A549 (cell line): ENCODE data around the gene POMGNT2. TPM values are rescaled to one million over a fixed set of nuclear protein-coding genes. Genes with fewer than 3 reads are reported as not detected.

Experiments used
- ATAC-seq, 2 experiments: fragments of 200-7000 bp in 1 of 2; fragments of >200 bp in 1 of 2; cut with Nextera tagmentation in 1 of 2; cut with Tn5 transposase in 1 of 2; 3 replicates each; pipeline versions ENCODE4 v1.8.0 to v1.9.1; 2018 to 2020; ENCODE audit warnings: mild to moderate bottlenecking in 1 of 2, moderate library complexity in 1 of 2
- CTCF ChIA-PET: fragments of 300-600 bp; sonication (Branson Sonifier 250); formaldehyde crosslinking; extraction: SDS; loops from one replicate; lab custom pipeline; 2021; ENCODE audit warnings: antibody characterized with exemption, inconsistent platforms; lab: Yijun Ruan, JAX
- POLR2A ChIA-PET: fragments of 350-600 bp; formaldehyde crosslinking; extraction: SDS; loops from one replicate; lab custom pipeline; 2021; ENCODE audit warnings: antibody characterized with exemption, inconsistent platforms; lab: Yijun Ruan, JAX
- DNase-seq, 2 experiments: peaks; one replicate each; pipeline versions ENCODE4 v3.0.0 to v3.0.0-alpha.2; 2011 to 2016; ENCODE audit warnings: low read depth in 1 of 2, low spot score in 1 of 2
- FAIRE-seq: peaks from 2 replicates; lab custom pipeline; 2011; peaks lifted over from hg19 to GRCh38; lab: Jason Lieb, UNC
- H3K27ac ChIP-seq, 2 experiments: fragments of >200 bp; sonication (Bioruptor Twin); formaldehyde crosslinking; 3 replicates each; pipeline ENCODE4 v1.5.1; 2016 to 2017
- H3K4me1 ChIP-seq: fragments of >200 bp; sonication (Bioruptor Twin); formaldehyde crosslinking; 3 replicates; pipeline ENCODE4 v1.6.1; 2016
- H3K4me2 ChIP-seq: fragments of >200 bp; sonication (Bioruptor Twin); formaldehyde crosslinking; 3 replicates; pipeline ENCODE4 v1.6.1; 2016
- H3K4me3 ChIP-seq: fragments of >200 bp; sonication (Bioruptor Twin); formaldehyde crosslinking; 3 replicates; pipeline ENCODE4 v1.5.1; 2016
- H3K9me3 ChIP-seq: fragments of >200 bp; sonication (Bioruptor Twin); formaldehyde crosslinking; 3 replicates; pipeline ENCODE4 v1.6.1; 2016
- CBX2 ChIP-seq: fragments of 200-600 bp; sonication (generic); IDR thresholded peaks from 2 replicates; pipeline ENCODE4 v1.6.1; 2016; ENCODE audit warnings: low read depth, mild to moderate bottlenecking, borderline replicate concordance
- CHD2 ChIP-seq: fragments of 150-350 bp; IDR thresholded peaks from 2 replicates; pipeline ENCODE4 v1.6.1; 2014; ENCODE audit warnings: low read length; ENCODE audit not compliant: partially characterized antibody
- CHD4 ChIP-seq: fragments of 200-600 bp; sonication (generic); IDR thresholded peaks from 2 replicates; pipeline ENCODE4 v1.6.1; 2016; ENCODE audit warnings: antibody characterized with exemption, mild to moderate bottlenecking, borderline replicate concordance
- E2F6 ChIP-seq: IDR thresholded peaks from 2 replicates; pipeline ENCODE4 v1.6.1; 2012; ENCODE audit warnings: low read depth, borderline replicate concordance
- ELK1 ChIP-seq: fragments of 150-350 bp; IDR thresholded peaks from 2 replicates; pipeline ENCODE4 v1.6.1; 2014; ENCODE audit warnings: low read depth, mild to moderate bottlenecking, low read length
- ESRRA ChIP-seq: fragments of 150-350 bp; IDR thresholded peaks from 2 replicates; pipeline ENCODE4 v1.6.1; 2014; ENCODE audit warnings: mild to moderate bottlenecking, low read length, borderline replicate concordance
- FOSB ChIP-seq: fragments of 250-450 bp; sonication (Bioruptor Pico); IDR thresholded peaks from 2 replicates; pipeline ENCODE4 v1.5.0; 2020; ENCODE audit warnings: mild to moderate bottlenecking, moderate library complexity
- FOSL2 ChIP-seq, 2 experiments: fragments of 450-650 bp in 1 of 2; fragments of >200 bp in 1 of 2; sonication (Bioruptor Twin) in 1 of 2; formaldehyde crosslinking; IDR thresholded peaks; 2 replicates each; pipeline versions ENCODE4 v1.5.0 to v1.6.1; 2016 to 2020; ENCODE audit warnings: mild to moderate bottlenecking in 1 of 2, moderate library complexity in 1 of 2
- GATA3 ChIP-seq: IDR thresholded peaks from 2 replicates; pipeline ENCODE4 v1.6.1; 2012; ENCODE audit warnings: borderline replicate concordance
- HEYL ChIP-seq: fragments of 250-450 bp; sonication (Bioruptor Pico); IDR thresholded peaks from 2 replicates; pipeline ENCODE4 v1.8.0; 2021; ENCODE audit warnings: mild to moderate bottlenecking, moderate library complexity
- HMGXB4 ChIP-seq: fragments of 250-450 bp; sonication (Bioruptor Pico); IDR thresholded peaks from 2 replicates; pipeline ENCODE4 v1.5.0; 2021; ENCODE audit warnings: mild to moderate bottlenecking, moderate library complexity, borderline replicate concordance
- HOXB13 ChIP-seq: fragments of 250-450 bp; sonication (Bioruptor Pico); IDR thresholded peaks from 2 replicates; pipeline ENCODE4 v1.5.0; 2020; ENCODE audit warnings: low read depth, mild to moderate bottlenecking, moderate library complexity
- HOXB5 ChIP-seq: fragments of 250-450 bp; sonication (Bioruptor Pico); IDR thresholded peaks from 2 replicates; pipeline ENCODE4 v1.5.0; 2020; ENCODE audit warnings: mild to moderate bottlenecking, moderate library complexity
- JUN ChIP-seq, 2 experiments: fragments of >200 bp; sonication (Bioruptor Twin); formaldehyde crosslinking; IDR thresholded peaks; 2 replicates in 1 of 2; 3 replicates in 1 of 2; pipeline ENCODE4 v1.6.1; 2016 to 2017
- JUNB ChIP-seq: fragments of >200 bp; sonication (Bioruptor Twin); formaldehyde crosslinking; IDR thresholded peaks from 2 replicates; pipeline ENCODE4 v1.6.1; 2016
- KDM1A ChIP-seq: fragments of 200-600 bp; sonication (generic); IDR thresholded peaks from 2 replicates; pipeline ENCODE4 v1.6.1; 2016; ENCODE audit warnings: low read depth, mild to moderate bottlenecking
- KDM5A ChIP-seq: fragments of 200-600 bp; sonication (generic); IDR thresholded peaks from 2 replicates; pipeline ENCODE4 v1.6.1; 2016; ENCODE audit warnings: antibody characterized with exemption, mild to moderate bottlenecking
- MAFK ChIP-seq: fragments of 450-650 bp; IDR thresholded peaks from 2 replicates; pipeline ENCODE4 v1.6.1; 2014; ENCODE audit not compliant: partially characterized antibody
- MAZ ChIP-seq: fragments of 150-350 bp; IDR thresholded peaks from 2 replicates; pipeline ENCODE4 v1.6.1; 2014; ENCODE audit warnings: antibody characterized with exemption, low read depth, low read length, borderline replicate concordance
- NPAS2 ChIP-seq: fragments of 250-450 bp; sonication (Bioruptor Pico); IDR thresholded peaks from 2 replicates; pipeline ENCODE4 v1.8.0; 2022; ENCODE audit warnings: mild to moderate bottlenecking, moderate library complexity, borderline replicate concordance
- PHF8 ChIP-seq: fragments of 200-600 bp; sonication (generic); IDR thresholded peaks from 2 replicates; pipeline ENCODE4 v1.6.1; 2016; ENCODE audit warnings: low read depth, mild to moderate bottlenecking, antibody characterized with exemption, moderate library complexity, borderline replicate concordance
- POLR2A ChIP-seq: IDR thresholded peaks from 2 replicates; pipeline ENCODE4 v1.6.1; 2012; ENCODE audit warnings: mild to moderate bottlenecking, low read length
- RARB ChIP-seq: fragments of 250-450 bp; sonication (Bioruptor Pico); IDR thresholded peaks from 2 replicates; pipeline ENCODE4 v1.8.0; 2021; ENCODE audit warnings: mild to moderate bottlenecking, moderate library complexity
- SREBF2 ChIP-seq: fragments of 450-650 bp; IDR thresholded peaks from 2 replicates; pipeline ENCODE4 v1.6.1; 2014; ENCODE audit warnings: mild to moderate bottlenecking, moderate library complexity
- ZC3H11A ChIP-seq: fragments of 450-650 bp; IDR thresholded peaks from 2 replicates; pipeline ENCODE4 v1.6.1; 2014; ENCODE audit warnings: antibody characterized with exemption, mild to moderate bottlenecking
- WGBS: methylation state at CpG from one replicate; pipeline ENCODE4 v1.1.6; 2017; ENCODE audit errors: missing lambda C conversion rate; 5-methylcytosine and 5-hydroxymethylcytosine counted together
- polyA plus RNA-seq, 4 experiments: library from polyadenylated mRNA; depleted of rRNA in 3 of 4; stranded (reverse); fragments of >200 nt; fragmentation: RNase III in 1 of 4; extraction: RNeasy Plus Mini Kit Qiagen cat#74134 plus additional on column Dnase treatment in 1 of 4; gene quantifications; 2 replicates in 3 of 4; 3 replicates in 1 of 4; pipeline ENCODE4 v1.2.3, GENCODE V29; 2011 to 2017

POMGNT2 gene
- polyA plus RNA-seq, 2 of the 4 experiments (the other 2 are of a cell fraction), result 7.9 to 9.6 TPM

- WGBS, result 56% methylated on average over 4 of the region's 4 CpGs
- POLR2A ChIA-PET, result no interaction called here
- ATAC-seq, result no peak
- TF ChIP-seq MAZ, result no peak
- no peak for TF ChIP-seq CHD2
- no peak for TF ChIP-seq FOSL2 (IDR thresholded peaks at IDR 0.05)
- TF ChIP-seq FOSL2 (CRISPR knock-in tag; IDR thresholded peaks at IDR 0.05), result no peak
- TF ChIP-seq POLR2A, result no peak
- no peak for TF ChIP-seq CBX2
- TF ChIP-seq ZC3H11A, result no peak
- no peak for TF ChIP-seq NPAS2 (CRISPR knock-in tag)
- TF ChIP-seq HOXB5 (CRISPR knock-in tag), result no peak
- TF ChIP-seq ELK1, result no peak
- TF ChIP-seq E2F6, result no peak
- no peak for TF ChIP-seq JUNB
- no peak for TF ChIP-seq JUN (IDR thresholded peaks at IDR 0.05)
- no peak for TF ChIP-seq HOXB13 (CRISPR knock-in tag)
- no peak for TF ChIP-seq PHF8
- TF ChIP-seq HMGXB4 (CRISPR knock-in tag), result no peak
- TF ChIP-seq, all 56 proteins: peak for 0
- H3K4me3 ChIP-seq, result no peak overlapping the region
- H3K27ac ChIP-seq, result no peak overlapping the region
- H3K9me3 ChIP-seq, result no peaks in the 10 kb centered on the region
- FAIRE-seq, result no peak
- DNase-seq, result no peak
- CTCF ChIA-PET, result no interaction called here
- H3K4me1 ChIP-seq, result no peaks in the 10 kb centered on the region
- H3K4me2 ChIP-seq, result no peak overlapping the region
Measured at GRCh38 chr3:43138488-43139231, 32.8 kb upstream of the POMGNT2 start.

GRCh38 chr3:43132870-43133636, 27.2 kb upstream of the POMGNT2 start:
- no peak for DNase-seq
- ChIA-PET CTCF (no interaction called here), POLR2A (no interaction called here)
- Histone ChIP-seq H3K27ac (no peak overlapping the region), H3K9me3 (no peaks in the 10 kb centered on the region), H3K4me3 (no peak overlapping the region), H3K4me1 (no peaks in the 10 kb centered on the region), H3K4me2 (no peak overlapping the region)
- no peak for TF ChIP-seq JUN (IDR thresholded peaks at IDR 0.05)
- no peak for TF ChIP-seq KDM1A
- TF ChIP-seq HOXB13 (CRISPR knock-in tag), result no peak
- no peak for TF ChIP-seq HMGXB4 (CRISPR knock-in tag)
- TF ChIP-seq HEYL (CRISPR knock-in tag), result no peak
- no peak for TF ChIP-seq SREBF2
- TF ChIP-seq RARB (CRISPR knock-in tag), result no peak
- no peak for TF ChIP-seq KDM5A
- TF ChIP-seq MAFK, result no peak
- no peak for TF ChIP-seq GATA3
- TF ChIP-seq FOSB (CRISPR knock-in tag), result no peak
- TF ChIP-seq CHD4, result no peak
- TF ChIP-seq ESRRA, result no peak
- ATAC-seq, result no peak
- 32% methylated on average over 7 of the region's 7 CpGs for WGBS
- no peak for FAIRE-seq
